Inferior parietal cortex (tissue), 1 donor: ENCODE measurements around the gene ARSG.

Experiments used
- DNase-seq: peaks from one replicate; pipeline ENCODE4 v3.0.0-alpha.2; 2016; ENCODE audit errors: extremely low spot score

Gene ARSG

GRCh38 chr17:68451670-68452354, 160.5 kb downstream of the ARSG start:
- DNase-seq, result no peak

GRCh38 chr17:68452724-68453290, 161.5 kb downstream of the ARSG start:
- no peak for DNase-seq

- DNase-seq, result no peak
Observed at GRCh38 chr17:68453991-68454665, 162.8 kb downstream of the ARSG start.

DNA sequence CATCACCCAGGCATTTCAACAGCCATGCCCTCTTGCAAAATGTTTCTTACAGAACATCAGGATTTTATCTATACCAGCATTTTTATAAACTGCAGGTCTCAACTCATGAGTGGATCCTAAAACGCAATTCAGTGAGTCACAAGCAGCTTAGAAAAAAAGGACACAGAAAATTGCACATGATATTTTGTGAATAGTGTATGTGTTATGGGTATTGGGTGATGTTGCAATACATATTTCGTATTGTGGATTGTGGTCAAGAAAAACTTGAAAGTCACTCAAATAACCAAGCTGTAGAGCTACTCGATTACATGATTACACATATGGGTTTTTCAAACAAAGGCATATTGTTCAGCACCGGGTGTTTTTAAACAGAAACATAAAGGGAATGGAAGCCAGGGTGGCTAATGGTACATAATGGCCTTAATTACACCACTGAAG, 164.6 kb downstream of the ARSG start:
- no peak for DNase-seq

- DNase-seq, result peak; percentile 68
Observed at GRCh38 chr17:68456339-68457167, 165.3 kb downstream of the ARSG start.

DNA sequence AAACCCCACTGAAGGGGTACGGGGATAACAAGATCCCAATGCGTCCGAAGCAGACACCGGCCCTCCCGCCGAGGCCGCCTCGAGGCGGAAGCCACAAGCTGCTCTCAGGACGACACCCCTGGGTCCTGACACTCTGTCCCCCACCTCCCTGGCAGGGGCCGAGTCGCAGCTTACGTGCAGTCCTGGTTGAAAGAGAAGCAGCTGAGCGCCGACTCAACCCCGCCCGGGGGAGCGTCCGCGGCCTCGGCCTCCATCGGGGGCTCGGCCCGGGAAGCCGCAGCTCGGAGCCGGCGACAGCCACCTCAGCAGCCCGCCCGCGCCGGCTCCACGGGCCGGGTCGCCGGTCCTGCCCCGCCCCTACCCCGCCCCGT, 165.9 kb downstream of the ARSG start, which contains the start of gene WIPI1:
Gene WIPI1, minus strand, starts transcription at position 329 of the 371 bp plus-strand sequence. Its CDS starts 75 bp downstream, at position 254.
- peak; percentile 28 for DNase-seq

- DNase-seq, result peak; percentile 99
Observed at GRCh38 chr17:68457539-68458259, 166.4 kb downstream of the ARSG start.

DNA sequence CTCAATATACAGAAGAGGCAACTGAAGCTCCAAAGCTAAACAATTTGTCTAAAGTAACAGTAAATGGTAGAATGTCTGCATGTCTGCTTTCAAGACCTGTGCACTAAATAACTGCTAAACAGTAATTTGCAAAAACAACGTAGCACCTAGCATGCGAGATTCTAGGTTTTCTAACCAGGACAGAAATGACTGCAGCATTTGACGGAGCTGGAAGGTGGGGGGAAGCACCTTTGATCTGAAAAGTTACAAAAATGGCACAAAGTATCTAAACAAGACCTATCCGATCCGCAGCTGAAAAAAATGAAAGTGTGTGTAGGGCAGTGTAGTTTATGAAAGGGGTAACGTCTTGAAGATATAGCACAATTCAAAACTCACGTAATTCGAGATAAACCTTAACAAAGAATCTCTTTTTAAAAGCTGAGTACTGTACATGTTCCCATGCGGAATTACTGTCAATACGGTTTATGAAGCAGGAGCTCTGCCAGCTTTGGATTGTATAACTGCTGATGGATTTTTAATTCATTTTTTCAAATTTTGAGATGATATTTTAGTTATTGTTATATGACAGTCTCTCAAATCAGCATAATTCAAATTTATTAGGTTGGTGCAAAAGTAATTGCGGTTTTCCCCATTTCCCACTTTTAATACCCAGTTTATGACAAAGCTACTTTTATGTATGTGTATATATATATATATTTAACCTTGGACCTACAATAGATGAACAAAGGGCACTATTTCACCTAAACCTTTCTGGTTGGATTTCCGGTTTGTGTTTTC, 167.2 kb downstream of the ARSG start:
- no peak for DNase-seq

GRCh38 chr17:68459037-68459639, 167.8 kb downstream of the ARSG start:
- DNase-seq, result no peak

DNA sequence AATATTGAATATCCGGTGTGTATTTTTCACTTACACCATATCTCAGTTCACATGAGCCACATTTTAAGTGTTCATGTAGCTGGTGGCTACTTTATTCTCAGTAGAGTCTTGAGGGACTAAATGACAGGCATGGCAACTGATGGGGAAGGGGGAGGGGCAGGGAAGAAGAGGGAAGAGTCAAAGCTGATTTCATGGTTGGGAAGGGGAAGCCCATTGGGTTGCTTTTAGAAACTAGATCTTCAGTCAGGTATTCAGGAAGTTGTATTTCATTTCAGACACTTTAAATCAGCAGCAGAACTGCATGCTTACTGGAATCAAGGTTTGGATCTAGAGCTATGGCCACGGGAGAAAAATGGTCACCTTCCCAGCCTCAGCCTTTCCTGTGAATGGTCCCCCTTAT, 168.9 kb downstream of the ARSG start:
- DNase-seq, result no peak

GRCh38 chr17:68460715-68461114, 169.4 kb downstream of the ARSG start:
- DNase-seq, result no peak

GRCh38 chr17:68461122-68461539, 169.8 kb downstream of the ARSG start:
- DNase-seq, result no peak

GRCh38 chr17:68461589-68461988, 170.3 kb downstream of the ARSG start:
- no peak for DNase-seq

GRCh38 chr17:68462381-68463210, 171.3 kb downstream of the ARSG start:
- peak; percentile 95 for DNase-seq

DNA sequence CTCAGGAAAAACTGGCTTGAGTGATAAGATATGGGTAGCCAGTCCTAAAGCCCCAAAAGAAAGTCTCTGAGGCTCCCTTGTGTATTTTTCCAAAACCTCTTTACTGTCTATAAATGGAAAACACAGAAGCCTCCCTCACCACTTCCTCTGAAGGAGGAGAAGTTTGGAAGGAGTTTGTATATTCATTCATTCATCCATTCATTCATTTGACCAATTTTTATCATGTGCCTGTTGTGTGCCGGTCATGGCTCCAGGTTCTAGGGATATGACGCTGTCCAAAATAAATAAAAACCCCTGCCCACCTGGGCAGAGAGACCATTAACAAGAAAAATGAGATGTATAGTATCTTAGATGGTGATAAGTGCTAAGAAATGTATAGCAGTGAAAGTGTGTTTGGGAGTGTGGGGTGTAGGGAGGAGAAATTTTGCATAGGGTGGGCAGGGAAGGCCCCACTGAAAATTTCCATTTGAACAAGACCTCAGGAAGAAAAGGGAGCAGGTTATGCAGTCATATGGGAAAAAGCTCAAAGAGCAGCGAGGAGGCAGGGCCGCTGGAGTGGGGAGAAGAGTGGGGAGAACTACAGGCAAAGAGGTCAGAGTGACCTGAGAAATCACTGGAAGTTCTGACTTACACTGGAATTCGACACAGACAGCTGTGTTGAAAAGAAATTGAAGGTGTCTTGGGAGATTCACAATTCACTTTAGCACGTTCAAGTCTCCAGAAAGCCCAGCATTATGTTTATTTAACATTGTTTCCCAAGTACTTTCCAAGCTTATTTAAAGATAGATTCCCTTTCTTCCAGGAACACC, 172.1 kb downstream of the ARSG start:
- DNase-seq, result no peak

DNA sequence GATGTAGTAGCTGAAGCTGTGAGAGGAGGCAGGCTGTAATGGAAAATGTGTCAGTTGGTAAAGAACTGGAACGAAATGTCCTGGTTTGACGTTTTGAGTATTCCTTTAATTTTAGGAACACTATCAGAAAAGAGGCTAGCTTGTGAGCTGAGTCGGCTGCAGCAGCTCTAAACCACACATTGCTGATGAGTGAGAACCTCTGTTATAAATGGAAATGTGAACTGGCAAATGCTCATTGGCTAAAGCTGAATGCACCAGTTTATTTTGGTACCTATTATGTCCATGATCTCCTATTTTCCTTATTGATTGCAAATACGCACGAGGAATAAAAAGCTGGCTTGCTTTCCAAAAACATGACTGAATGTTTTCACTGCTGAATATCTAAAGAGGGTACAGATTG, 177.0 kb downstream of the ARSG start:
- DNase-seq, result peak; percentile 29

DNA sequence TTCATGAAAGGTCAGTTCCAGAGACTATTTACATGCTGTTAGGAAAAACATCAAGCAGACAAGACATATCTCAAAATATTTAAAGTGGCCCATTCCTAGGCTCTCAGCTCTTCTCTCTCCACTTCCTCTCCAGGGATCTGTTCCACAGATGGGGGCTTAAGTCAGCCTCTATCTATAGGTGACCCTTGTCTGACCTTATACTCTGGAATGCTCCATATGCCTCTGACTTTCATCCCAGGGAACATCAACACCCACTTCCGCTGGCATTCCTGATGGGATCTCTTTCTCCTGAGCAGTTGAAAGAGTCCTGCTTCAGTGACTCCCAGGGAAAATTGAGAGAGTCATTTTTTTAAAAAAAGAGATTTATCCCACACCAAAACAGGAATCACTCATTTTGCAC, 177.5 kb downstream of the ARSG start:
- no peak for DNase-seq
